Right lobe of liver (tissue), 6 donors: ENCODE measurements around the gene LIMCH1. TPM values are rescaled to one million over a fixed set of nuclear protein-coding genes. Genes with fewer than 3 reads are reported as not detected.

Source experiments
- ATAC-seq, 4 donors: fragments of 200-7000 bp; cut with Tn5 transposase; one replicate each; pipeline ENCODE4 v1.9.1; 2020; ENCODE audit warnings: mild to moderate bottlenecking in 4 of 4, moderate library complexity in 4 of 4
- DNase-seq, 3 donors: peaks; one replicate each; pipeline ENCODE4 v3.0.0-alpha.2; 2020
- H3K27ac ChIP-seq, 3 donors: fragments of 200-600 bp; one replicate each; pipeline ENCODE4 v1.8.0; 2022
- H3K27me3 ChIP-seq, 2 donors: fragments of 200-600 bp; one replicate each; pipeline ENCODE4 v1.8.0; 2022
- H3K36me3 ChIP-seq, 4 donors: fragments of 200-600 bp; sonication (generic) in 1 of 4; one replicate each; pipeline versions ENCODE4 v1.5.1 to v1.8.0; 2017 to 2022; ENCODE audit warnings: control low read depth in 1 of 4
- H3K4me1 ChIP-seq, 4 donors: fragments of 200-600 bp; sonication (generic) in 1 of 4; one replicate each; pipeline versions ENCODE4 v1.5.1 to v1.8.0; 2017 to 2022; ENCODE audit warnings: control low read depth in 1 of 4
- H3K4me3 ChIP-seq, 3 donors: fragments of 200-600 bp; one replicate each; pipeline ENCODE4 v1.8.0; 2022
- H3K9me3 ChIP-seq, 4 donors: fragments of 200-600 bp; sonication (generic) in 1 of 4; one replicate each; pipeline versions ENCODE4 v1.5.1 to v1.8.0; 2017 to 2022; ENCODE audit warnings: control low read depth in 1 of 4
- POLR2A ChIP-seq: fragments of 450-650 bp; IDR thresholded peaks from one replicate; pipeline ENCODE4 v1.6.1; 2017; ENCODE audit warnings: antibody characterized with exemption, mild to moderate bottlenecking
- WGBS: methylation state at CpG from one replicate; pipeline ENCODE4 v1.1.6; 2018; ENCODE audit warnings: low coverage, low lambda C conversion rate; ENCODE audit not compliant: insufficient coverage; ENCODE audit errors: missing lambda C conversion rate; 5-methylcytosine and 5-hydroxymethylcytosine counted together
- intact Hi-C, 2 donors: fragments of 100-400 bp; cut with DNase I; formaldehyde crosslinking; loops; one replicate each; pipeline versions ENCODE4 v1.11.2 to v1.14.1; 2022
- total RNA-seq, 6 experiments: library from RNA; depleted of rRNA in 2 of 6; stranded (reverse); fragments of >200 nt in 2 of 6; fragmentation: NEBNext Ultra II Directional in 3 of 6; extraction: Animal tissue kit (Norgen Biotek cat#: 25700) in 3 of 6; gene quantifications; one replicate each; pipeline versions ENCODE4 v1.1.0 to v1.2.4, GENCODE V29; 2016 to 2023
- TF ChIP-seq, protein P1 (sequence below), 4 donors: fragments of 200-600 bp in 3 of 4; fragments of 450-650 bp in 1 of 4; IDR thresholded peaks; one replicate each; pipeline versions ENCODE4 v1.5.1 to v1.8.0; 2016 to 2022; ENCODE audit warnings: antibody characterized with exemption in 4 of 4, mild to moderate bottlenecking in 2 of 4
- donor health status: DM: no; HTN: yes; CAD: no.
- donor health status: DM: no; HTN: no; CAD: no.
- donor health status: DM: no; HTN: no; CAD: no.
- donor health status: DM: no; HTN: yes; CAD: no.
- donor health status: DM: no; HTN: yes; CAD: no.

LIMCH1 gene
- total RNA-seq, 6 experiments from 2014 or later, result 8.3 to 26.9 (median 12.9) TPM

DNA sequence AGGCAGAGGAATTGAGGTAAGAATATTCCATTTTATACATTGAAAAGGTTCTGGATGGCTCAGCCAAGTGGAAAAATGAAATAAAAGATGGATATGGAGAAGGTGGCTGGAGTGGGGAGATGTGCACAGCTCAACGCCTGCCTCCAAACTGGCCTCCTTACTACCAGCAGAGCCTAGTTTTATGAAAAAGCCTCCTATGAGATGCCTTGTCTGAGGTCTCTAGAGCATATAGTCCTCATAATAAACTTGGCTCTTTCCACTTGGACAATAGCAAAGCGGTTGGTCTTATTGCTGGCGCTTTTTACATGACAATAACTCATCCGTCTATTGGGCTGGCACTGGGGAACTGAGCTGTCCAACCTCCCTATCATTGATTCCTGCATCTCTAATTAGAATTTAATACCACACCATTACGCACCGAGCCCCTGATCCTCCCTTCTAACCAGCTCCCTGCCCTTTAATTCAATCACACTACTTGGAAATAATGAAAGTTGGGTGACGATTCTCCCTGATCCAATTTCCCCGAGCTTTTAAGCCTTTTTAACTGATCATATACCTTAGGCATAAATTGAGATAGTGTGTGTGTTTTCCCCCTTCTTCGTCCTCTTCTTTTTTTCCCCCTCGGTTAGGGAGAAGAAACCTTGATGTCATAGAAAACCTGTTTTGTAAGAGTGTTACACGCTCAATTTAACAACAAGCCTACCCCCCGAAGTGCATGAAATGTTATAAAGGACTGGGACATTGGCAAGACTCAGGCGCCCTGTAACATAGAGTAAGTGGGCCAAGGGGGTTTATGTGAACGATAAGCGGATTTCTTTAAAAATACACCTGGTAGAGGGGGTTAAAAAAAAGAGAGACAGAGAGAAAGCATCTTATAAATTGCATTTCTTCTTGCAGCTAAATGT, 210.9 kb downstream of the LIMCH1 start, which contains the start of gene PHOX2B:
TSS of gene PHOX2B (minus strand) at position 155 of the 905 bp plus-strand sequence. CDS start at position 40, 115 bp downstream.
- Histone ChIP-seq H3K4me3 (no peak within 1 kb of the TSS), H3K36me3 (no peaks in the 10 kb centered on the region), H3K27me3 (peaks cover 18 to 53% of the 10 kb centered on the region in 2 donors), H3K27ac (no peak within 1 kb of the TSS), H3K9me3 (no peaks in the 10 kb centered on the region), H3K4me1 (no peaks in the 10 kb centered on the region)
- 3% methylated on average over 15 of the region's 15 CpGs for WGBS
- intact Hi-C loops, result no loop called here
- TF ChIP-seq POLR2A, result no peak
- TF ChIP-seq, protein P1, sequence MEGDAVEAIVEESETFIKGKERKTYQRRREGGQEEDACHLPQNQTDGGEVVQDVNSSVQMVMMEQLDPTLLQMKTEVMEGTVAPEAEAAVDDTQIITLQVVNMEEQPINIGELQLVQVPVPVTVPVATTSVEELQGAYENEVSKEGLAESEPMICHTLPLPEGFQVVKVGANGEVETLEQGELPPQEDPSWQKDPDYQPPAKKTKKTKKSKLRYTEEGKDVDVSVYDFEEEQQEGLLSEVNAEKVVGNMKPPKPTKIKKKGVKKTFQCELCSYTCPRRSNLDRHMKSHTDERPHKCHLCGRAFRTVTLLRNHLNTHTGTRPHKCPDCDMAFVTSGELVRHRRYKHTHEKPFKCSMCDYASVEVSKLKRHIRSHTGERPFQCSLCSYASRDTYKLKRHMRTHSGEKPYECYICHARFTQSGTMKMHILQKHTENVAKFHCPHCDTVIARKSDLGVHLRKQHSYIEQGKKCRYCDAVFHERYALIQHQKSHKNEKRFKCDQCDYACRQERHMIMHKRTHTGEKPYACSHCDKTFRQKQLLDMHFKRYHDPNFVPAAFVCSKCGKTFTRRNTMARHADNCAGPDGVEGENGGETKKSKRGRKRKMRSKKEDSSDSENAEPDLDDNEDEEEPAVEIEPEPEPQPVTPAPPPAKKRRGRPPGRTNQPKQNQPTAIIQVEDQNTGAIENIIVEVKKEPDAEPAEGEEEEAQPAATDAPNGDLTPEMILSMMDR (IDR thresholded peaks at IDR 0.05), result no peak
- ATAC-seq (no peak), DNase-seq (no peak)

DNA sequence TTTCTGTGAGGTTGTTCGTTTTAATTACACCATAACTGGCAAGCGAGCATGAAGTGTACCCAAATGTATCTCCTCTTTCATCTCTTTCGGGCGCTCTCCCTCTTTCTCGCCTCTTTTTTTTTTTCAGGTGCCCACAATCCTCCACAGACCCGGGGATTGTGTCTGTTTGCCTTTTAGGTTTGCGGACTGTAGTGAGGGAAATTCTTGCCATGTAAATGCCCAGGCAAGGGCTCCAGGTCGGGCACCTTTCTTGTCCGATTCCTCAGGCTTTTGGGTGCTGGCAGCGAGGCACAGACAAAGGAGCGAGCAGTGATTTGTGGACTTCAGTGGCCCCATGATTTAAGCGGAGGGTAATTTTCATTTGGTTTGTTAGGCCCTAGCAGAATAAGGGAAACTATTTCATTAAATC, 211.7 kb downstream of the LIMCH1 start:
- Histone ChIP-seq H3K36me3 (no peaks in the 10 kb centered on the region), H3K27ac (no peak overlapping the region), H3K9me3 (no peaks in the 10 kb centered on the region), H3K4me3 (no peak overlapping the region), H3K4me1 (no peaks in the 10 kb centered on the region), H3K27me3 (peaks cover 18 to 47% of the 10 kb centered on the region in 2 donors)
- 5% methylated on average over 12 of the region's 12 CpGs for WGBS
- intact Hi-C loops, result no loop called here
- TF ChIP-seq, protein P1 (IDR thresholded peaks at IDR 0.05), result no peak
- TF ChIP-seq POLR2A, result no peak
- no peak for ATAC-seq
- DNase-seq, result no peak

Other genes with a start within 250 kb of the LIMCH1 start
- not detected for gene PHOX2B, start 210.6 kb downstream of the LIMCH1 start, total RNA-seq